ENCODE results near the gene C14orf180.
"Not testable (repeated sequence)": the region's sequence is repeated elsewhere in the genome, so short reads cannot be mapped to it uniquely, and the experiment has no call there.

Gene C14orf180

GRCh38 chr14:104576232-104576969 lies 3.2 kb upstream of the C14orf180 start:
- no peak for DNase-seq (ENCODE audit: low read depth)
- TF ChIP-seq, protein P1, sequence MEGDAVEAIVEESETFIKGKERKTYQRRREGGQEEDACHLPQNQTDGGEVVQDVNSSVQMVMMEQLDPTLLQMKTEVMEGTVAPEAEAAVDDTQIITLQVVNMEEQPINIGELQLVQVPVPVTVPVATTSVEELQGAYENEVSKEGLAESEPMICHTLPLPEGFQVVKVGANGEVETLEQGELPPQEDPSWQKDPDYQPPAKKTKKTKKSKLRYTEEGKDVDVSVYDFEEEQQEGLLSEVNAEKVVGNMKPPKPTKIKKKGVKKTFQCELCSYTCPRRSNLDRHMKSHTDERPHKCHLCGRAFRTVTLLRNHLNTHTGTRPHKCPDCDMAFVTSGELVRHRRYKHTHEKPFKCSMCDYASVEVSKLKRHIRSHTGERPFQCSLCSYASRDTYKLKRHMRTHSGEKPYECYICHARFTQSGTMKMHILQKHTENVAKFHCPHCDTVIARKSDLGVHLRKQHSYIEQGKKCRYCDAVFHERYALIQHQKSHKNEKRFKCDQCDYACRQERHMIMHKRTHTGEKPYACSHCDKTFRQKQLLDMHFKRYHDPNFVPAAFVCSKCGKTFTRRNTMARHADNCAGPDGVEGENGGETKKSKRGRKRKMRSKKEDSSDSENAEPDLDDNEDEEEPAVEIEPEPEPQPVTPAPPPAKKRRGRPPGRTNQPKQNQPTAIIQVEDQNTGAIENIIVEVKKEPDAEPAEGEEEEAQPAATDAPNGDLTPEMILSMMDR (IDR thresholded peaks at IDR 0.05; ENCODE audit: control insufficient read depth, extremely low read depth, insufficient read depth): no peak
- H3K4me3 ChIP-seq (ENCODE audit: low read depth, low read length): no peak overlapping the region

DNA sequence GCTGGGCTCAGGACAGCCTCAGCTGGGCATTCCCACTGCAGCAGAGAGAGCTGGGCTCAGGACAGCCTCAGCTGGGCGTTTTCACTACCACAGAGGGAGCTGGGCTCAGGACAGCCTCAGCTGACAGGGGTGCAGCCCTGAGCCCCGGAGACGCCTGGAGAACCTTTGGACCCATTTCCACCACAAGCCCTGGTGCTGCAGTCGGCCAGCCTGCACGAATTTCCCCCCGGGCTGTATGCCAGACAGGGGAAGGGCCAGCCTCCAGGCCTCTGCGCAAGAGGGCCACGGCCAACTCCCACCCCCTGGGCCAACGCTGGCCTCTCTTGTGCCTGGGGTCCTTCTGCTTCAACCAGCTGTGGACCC lies 2.6 kb upstream of the C14orf180 start:
- TF ChIP-seq, protein P1 (IDR thresholded peaks at IDR 0.05; ENCODE audit: control insufficient read depth, extremely low read depth, insufficient read depth): no peak
- no peak for DNase-seq (ENCODE audit: low read depth)
- H3K4me3 ChIP-seq (ENCODE audit: low read depth, low read length): no peak overlapping the region

- TF ChIP-seq, protein P1 (IDR thresholded peaks at IDR 0.05; ENCODE audit: control insufficient read depth, extremely low read depth, insufficient read depth): no peak
- DNase-seq (ENCODE audit: low read depth): no peak
These were observed 2.1 kb upstream of the C14orf180 start for GRCh38 chr14:104577426-104577825.

GRCh38 chr14:104577847-104578301 lies 1.7 kb upstream of the C14orf180 start:
- DNase-seq (ENCODE audit: low read depth): no peak
- H3K4me3 ChIP-seq (ENCODE audit: low read depth, low read length): no peak overlapping the region
- TF ChIP-seq, protein P1 (IDR thresholded peaks at IDR 0.05; ENCODE audit: control insufficient read depth, extremely low read depth, insufficient read depth): no peak

More at GRCh38 chr14:104577426-104577825, 2.1 kb upstream of the C14orf180 start:
- no peak overlapping the region for H3K4me3 ChIP-seq (ENCODE audit: low read depth, low read length)

DNA sequence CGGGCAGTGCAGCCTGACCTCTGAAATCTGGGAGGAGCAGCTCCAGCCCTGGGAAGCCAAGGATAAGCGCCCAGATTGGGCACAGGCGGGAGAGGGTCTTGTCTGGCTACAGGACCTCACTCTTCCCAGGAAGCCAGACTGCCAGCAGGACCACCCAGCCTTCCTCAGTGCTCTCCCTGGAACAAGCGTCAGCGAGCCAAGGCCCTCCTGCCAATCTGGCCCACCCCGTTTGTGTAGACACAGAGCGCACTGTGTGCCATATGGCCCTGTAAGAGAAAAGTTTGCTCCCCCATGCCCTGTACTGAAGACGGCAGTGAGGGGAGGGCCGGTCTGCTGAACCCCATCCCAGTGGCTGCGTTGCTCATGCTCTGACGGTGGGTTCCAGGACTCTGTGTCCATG lies 1.2 kb upstream of the C14orf180 start:
- TF ChIP-seq, protein P1 (IDR thresholded peaks at IDR 0.05; ENCODE audit: control insufficient read depth, extremely low read depth, insufficient read depth): no peak
- H3K4me3 ChIP-seq (ENCODE audit: low read depth, low read length): no peak overlapping the region
- DNase-seq (ENCODE audit: low read depth): no peak

DNA sequence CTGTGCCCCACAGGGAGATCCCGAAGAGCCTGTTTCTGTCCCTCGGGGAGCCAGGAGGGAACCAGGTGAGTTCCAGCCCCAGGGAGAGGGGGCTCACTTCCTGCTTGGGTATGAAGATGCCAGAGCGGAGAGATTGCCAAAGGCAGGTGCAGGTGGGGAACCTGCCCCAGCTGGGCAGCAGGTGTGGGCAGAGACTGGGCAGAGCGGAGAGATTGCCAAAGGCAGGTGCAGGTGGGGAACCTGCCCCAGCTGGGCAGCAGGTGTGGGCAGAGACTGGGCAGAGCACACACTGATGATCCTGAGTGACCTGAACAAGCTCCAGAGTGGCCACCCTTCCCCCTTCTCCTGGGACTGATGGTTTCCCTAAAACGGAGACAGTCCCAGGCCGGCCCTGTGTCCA lies 375 bp downstream of the C14orf180 start:
- DNase-seq (ENCODE audit: low read depth): not testable (repeated sequence)

DNA sequence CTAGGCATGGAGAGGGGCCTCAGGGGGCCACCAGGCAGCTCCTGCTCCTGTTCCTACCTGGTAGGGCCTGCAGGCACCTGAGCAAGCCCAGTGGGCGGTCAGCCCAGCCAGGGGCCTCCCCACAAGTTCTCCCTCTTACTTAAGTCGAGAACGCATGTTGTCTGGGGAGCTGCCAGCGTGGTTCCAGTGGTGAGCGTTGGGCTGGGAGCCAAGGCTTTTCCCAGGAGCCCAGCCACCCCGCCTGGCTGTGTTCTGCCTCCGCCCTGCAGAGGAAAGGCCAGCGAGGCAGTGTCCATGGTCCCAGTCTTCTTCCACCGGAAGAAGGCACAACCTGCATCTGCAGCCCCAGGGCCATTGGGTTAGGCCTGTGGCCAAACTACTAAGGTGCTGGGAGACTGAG lies 1.4 kb downstream of the C14orf180 start:
- DNase-seq (ENCODE audit: low read depth): no peak
- no peak overlapping the region for H3K4me3 ChIP-seq (ENCODE audit: low read depth, low read length)
- TF ChIP-seq, protein P1 (IDR thresholded peaks at IDR 0.05; ENCODE audit: control insufficient read depth, extremely low read depth, insufficient read depth): no peak

More for the DNA sequence above, 375 bp downstream of the C14orf180 start:
- H3K4me3 ChIP-seq (ENCODE audit: low read depth, low read length): not testable (repeated sequence)
